AG10803 (cell line): ENCODE data around the gene OR52K1.

Source experiments
- DNase-seq: peaks from one replicate; pipeline ENCODE4 v3.0.0; 2010; ENCODE audit warnings: low read depth
- H3K4me3 ChIP-seq: 2 replicates; pipeline ENCODE4 v1.5.1; 2011; ENCODE audit warnings: mild to moderate bottlenecking, low read length, control low read depth
- TF ChIP-seq, protein P1 (sequence below): conservative IDR thresholded peaks from 2 replicates; pipeline ENCODE4 v1.5.1; 2011; ENCODE audit warnings: mild to moderate bottlenecking, low read length, control low read depth, inconsistent platforms

OR52K1 gene

DNA sequence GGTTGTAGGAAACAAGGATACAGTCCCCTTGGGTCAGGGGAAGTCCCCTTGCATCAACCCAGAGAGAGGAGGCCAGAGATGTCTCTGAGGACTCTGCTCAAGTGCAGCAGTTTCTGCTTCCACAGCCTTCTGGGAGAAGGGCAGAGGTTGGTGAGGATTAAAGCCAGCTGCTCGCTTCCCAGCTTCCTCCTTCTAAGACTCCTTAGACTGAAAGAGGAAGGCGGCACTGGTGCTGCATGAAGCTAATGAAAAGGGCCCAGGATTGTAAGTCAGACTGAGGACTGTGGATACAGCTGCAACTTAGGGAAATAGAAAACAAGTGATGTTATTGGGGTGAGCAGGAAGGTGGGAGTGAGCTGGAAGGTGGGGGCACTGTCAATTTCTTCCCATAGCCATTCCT, at the start of gene OR52K1:
Gene OR52K1, plus strand, starts transcription at position 202 of the 400 bp plus-strand sequence. CDS start 6,255 bp downstream, outside the sequence.
- TF ChIP-seq, protein P1, sequence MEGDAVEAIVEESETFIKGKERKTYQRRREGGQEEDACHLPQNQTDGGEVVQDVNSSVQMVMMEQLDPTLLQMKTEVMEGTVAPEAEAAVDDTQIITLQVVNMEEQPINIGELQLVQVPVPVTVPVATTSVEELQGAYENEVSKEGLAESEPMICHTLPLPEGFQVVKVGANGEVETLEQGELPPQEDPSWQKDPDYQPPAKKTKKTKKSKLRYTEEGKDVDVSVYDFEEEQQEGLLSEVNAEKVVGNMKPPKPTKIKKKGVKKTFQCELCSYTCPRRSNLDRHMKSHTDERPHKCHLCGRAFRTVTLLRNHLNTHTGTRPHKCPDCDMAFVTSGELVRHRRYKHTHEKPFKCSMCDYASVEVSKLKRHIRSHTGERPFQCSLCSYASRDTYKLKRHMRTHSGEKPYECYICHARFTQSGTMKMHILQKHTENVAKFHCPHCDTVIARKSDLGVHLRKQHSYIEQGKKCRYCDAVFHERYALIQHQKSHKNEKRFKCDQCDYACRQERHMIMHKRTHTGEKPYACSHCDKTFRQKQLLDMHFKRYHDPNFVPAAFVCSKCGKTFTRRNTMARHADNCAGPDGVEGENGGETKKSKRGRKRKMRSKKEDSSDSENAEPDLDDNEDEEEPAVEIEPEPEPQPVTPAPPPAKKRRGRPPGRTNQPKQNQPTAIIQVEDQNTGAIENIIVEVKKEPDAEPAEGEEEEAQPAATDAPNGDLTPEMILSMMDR: no peak
- DNase-seq: no peak
- no peak within 1 kb of the TSS for H3K4me3 ChIP-seq

- TF ChIP-seq, protein P1: no peak
- no peak for DNase-seq
- H3K4me3 ChIP-seq: no peak overlapping the region
These were observed 48.6 kb upstream of the OR52K1 start for GRCh38 chr11:4433856-4434255.

DNA sequence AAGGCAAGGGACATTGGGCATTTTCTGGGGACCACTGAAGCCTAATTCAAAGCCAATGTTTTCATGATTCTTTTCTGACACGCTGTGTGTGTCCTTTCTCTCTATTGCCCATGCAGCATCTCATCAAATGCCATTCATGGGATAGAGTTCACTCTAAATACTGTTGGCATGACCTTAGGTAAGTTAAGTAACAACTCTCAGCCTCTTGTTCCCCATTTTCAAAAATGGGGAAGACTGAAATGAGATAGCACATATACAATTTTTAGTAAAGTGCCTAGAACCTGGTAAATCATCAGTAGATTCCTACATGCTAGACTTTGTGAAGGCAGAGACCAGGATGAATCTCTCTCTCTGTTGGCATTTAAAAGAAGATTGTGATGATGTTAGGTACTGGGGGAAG, 46.0 kb upstream of the OR52K1 start:
- TF ChIP-seq, protein P1: no peak
- DNase-seq: no peak
- H3K4me3 ChIP-seq: no peak overlapping the region

GRCh38 chr11:4441515-4441914, 40.9 kb upstream of the OR52K1 start:
- TF ChIP-seq, protein P1: no peak
- H3K4me3 ChIP-seq: no peak overlapping the region
- DNase-seq: no peak

- DNase-seq: no peak
- TF ChIP-seq, protein P1: no peak
- H3K4me3 ChIP-seq: no peak overlapping the region
These were observed 39.1 kb upstream of the OR52K1 start for GRCh38 chr11:4443232-4443891.

DNA sequence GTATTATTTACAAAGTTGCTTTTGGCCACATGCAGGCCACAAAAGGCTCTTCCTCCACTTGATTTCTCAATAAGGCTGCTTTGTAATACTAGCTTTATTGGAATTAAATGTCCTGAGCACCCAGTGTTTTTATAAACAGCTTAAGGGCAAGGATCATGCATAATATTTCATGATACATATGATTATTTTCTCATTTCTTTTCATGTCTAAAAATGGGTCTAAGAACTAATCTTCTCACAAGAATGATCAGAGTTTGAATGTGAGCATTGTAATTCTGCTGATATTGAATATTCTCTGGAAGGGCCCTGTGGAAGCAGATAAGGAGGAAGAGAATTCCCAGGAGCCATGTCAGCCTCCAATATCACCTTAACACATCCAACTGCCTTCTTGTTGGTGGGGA, 33.5 kb upstream of the OR52K1 start, which contains the start of gene OR52K2:
Gene OR52K2, plus strand, starts transcription at position 301 of the 400 bp plus-strand sequence. Its CDS starts 45 bp downstream, at position 346.
- no peak within 1 kb of the TSS for H3K4me3 ChIP-seq
- DNase-seq: no peak
- TF ChIP-seq, protein P1: no peak

DNA sequence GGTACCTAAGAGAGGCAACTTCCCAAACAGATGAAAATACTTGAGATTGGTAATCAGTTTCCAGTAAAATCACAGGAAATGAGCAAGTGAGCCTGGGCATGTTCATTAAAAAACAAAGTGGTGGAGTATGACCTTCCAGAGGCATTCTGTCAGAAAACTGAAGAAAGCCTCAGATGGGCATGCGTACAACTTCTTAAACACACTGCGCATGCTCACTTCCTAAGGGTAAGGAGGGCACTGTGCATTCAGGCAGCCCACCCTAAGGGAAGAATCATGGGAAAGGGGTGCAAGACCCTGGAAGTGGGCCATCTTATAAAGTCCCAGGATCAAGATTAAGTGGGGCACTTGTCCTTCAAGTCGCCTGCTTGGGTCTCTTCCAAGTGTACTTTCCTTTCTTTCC, 29.3 kb upstream of the OR52K1 start:
- no peak for DNase-seq
- TF ChIP-seq, protein P1: no peak
- H3K4me3 ChIP-seq: no peak overlapping the region
